Measurements from ENCODE around the gene SLC35E4.

DNA sequence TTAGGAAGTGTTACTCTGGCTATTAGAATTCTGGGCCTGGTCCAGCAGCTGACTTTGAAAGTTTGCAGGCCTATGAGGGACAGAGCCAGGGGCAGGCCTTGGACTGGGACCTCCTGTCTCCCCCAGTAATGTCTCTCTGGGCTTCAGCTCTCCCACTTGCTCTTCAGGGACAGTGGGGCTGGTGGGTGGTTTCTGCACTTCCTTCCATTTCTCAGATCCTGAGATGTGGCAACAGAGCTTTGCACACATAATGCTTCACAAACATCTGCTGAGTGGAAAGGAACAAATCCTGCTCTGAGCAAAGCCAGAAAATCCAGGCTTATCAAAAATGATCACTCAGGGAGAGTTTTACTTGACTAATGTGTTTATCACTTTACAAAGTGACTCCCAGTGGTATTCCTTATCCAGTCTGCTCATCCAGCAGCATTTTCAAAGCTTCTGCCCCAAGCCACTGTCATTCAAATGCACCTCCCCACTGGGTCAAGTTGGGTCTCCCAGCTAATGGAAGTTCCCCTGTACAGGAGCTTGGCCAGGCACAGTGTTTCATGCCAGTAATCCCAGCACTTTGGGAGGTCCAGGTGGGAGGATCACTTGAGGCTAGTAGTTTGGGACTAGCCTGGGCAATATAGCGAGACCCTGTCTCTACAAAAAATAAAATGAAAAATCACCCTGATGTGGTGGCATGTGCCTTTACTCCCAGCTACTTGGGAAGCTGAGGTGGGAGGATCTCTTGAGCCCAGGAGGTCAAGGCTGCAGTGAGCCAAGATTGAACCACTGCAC is 45.6 kb downstream of the SLC35E4 start:
- TF ChIP-seq, protein P1, sequence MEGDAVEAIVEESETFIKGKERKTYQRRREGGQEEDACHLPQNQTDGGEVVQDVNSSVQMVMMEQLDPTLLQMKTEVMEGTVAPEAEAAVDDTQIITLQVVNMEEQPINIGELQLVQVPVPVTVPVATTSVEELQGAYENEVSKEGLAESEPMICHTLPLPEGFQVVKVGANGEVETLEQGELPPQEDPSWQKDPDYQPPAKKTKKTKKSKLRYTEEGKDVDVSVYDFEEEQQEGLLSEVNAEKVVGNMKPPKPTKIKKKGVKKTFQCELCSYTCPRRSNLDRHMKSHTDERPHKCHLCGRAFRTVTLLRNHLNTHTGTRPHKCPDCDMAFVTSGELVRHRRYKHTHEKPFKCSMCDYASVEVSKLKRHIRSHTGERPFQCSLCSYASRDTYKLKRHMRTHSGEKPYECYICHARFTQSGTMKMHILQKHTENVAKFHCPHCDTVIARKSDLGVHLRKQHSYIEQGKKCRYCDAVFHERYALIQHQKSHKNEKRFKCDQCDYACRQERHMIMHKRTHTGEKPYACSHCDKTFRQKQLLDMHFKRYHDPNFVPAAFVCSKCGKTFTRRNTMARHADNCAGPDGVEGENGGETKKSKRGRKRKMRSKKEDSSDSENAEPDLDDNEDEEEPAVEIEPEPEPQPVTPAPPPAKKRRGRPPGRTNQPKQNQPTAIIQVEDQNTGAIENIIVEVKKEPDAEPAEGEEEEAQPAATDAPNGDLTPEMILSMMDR (IDR thresholded peaks at IDR 0.05): no peak
- TF ChIP-seq POLR2AphosphoS5 (IDR thresholded peaks at IDR 0.05; ENCODE audit: low read depth, low read length) (no peak), SIN3A (IDR thresholded peaks at IDR 0.05; ENCODE audit: borderline replicate concordance, insufficient read depth, low read depth, low read length) (no peak), TCF7L2 (IDR thresholded peaks at IDR 0.05; ENCODE audit: low read depth, low read length) (no peak)
- TF ChIP-seq, protein P2, sequence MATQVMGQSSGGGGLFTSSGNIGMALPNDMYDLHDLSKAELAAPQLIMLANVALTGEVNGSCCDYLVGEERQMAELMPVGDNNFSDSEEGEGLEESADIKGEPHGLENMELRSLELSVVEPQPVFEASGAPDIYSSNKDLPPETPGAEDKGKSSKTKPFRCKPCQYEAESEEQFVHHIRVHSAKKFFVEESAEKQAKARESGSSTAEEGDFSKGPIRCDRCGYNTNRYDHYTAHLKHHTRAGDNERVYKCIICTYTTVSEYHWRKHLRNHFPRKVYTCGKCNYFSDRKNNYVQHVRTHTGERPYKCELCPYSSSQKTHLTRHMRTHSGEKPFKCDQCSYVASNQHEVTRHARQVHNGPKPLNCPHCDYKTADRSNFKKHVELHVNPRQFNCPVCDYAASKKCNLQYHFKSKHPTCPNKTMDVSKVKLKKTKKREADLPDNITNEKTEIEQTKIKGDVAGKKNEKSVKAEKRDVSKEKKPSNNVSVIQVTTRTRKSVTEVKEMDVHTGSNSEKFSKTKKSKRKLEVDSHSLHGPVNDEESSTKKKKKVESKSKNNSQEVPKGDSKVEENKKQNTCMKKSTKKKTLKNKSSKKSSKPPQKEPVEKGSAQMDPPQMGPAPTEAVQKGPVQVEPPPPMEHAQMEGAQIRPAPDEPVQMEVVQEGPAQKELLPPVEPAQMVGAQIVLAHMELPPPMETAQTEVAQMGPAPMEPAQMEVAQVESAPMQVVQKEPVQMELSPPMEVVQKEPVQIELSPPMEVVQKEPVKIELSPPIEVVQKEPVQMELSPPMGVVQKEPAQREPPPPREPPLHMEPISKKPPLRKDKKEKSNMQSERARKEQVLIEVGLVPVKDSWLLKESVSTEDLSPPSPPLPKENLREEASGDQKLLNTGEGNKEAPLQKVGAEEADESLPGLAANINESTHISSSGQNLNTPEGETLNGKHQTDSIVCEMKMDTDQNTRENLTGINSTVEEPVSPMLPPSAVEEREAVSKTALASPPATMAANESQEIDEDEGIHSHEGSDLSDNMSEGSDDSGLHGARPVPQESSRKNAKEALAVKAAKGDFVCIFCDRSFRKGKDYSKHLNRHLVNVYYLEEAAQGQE (IDR thresholded peaks at IDR 0.05; ENCODE audit: insufficient read depth in 1 of 2, low read depth in 2 of 2, low read length in 1 of 2): no peak
